Astrocyte of the spinal cord (primary cell): Measurements from ENCODE around the gene PRKG1.

Experiments used
- DNase-seq: peaks from one replicate; pipeline ENCODE4 v3.0.0; 2011; ENCODE audit warnings: low read depth, low spot score
- H3K4me3 ChIP-seq: 2 replicates; pipeline ENCODE4 v1.5.1; 2011; ENCODE audit warnings: low read depth, mild to moderate bottlenecking, low read length, moderate library complexity
- in situ Hi-C: cut with HindIII; loops from 2 replicates; pipeline ENCODE4 v1.10.0; 2017; ENCODE audit warnings: low sequenced_read_pairs
- TF ChIP-seq, protein P1 (sequence below): IDR thresholded peaks from 2 replicates; pipeline ENCODE4 v1.5.1; 2012; ENCODE audit warnings: low read depth, mild to moderate bottlenecking, low read length, inconsistent platforms

The PRKG1 gene

GRCh38 chr10:51342381-51342780, 268.1 kb downstream of the PRKG1 start:
- TF ChIP-seq, protein P1, sequence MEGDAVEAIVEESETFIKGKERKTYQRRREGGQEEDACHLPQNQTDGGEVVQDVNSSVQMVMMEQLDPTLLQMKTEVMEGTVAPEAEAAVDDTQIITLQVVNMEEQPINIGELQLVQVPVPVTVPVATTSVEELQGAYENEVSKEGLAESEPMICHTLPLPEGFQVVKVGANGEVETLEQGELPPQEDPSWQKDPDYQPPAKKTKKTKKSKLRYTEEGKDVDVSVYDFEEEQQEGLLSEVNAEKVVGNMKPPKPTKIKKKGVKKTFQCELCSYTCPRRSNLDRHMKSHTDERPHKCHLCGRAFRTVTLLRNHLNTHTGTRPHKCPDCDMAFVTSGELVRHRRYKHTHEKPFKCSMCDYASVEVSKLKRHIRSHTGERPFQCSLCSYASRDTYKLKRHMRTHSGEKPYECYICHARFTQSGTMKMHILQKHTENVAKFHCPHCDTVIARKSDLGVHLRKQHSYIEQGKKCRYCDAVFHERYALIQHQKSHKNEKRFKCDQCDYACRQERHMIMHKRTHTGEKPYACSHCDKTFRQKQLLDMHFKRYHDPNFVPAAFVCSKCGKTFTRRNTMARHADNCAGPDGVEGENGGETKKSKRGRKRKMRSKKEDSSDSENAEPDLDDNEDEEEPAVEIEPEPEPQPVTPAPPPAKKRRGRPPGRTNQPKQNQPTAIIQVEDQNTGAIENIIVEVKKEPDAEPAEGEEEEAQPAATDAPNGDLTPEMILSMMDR: no peak
- DNase-seq: no peak
- in situ Hi-C loops: no loop called here
- no peak overlapping the region for H3K4me3 ChIP-seq

DNA sequence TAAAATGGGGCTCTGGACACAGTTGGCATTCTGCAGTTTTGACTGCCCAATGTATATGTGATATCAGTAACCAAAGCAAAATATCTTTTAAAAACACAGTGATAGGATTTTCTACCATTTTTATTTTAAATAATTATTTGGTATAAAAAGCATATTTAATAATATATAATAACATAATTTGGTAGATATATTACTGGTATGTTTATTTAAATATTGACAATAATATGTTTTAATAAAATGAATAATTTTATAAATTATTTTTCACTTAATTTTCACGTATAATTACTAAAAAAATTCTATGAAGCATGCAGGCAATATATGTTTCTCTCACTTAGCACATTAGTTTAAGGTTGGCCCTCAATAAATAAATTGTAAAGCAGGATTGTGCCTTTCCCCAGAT, 269.1 kb downstream of the PRKG1 start:
- in situ Hi-C loops: no loop called here
- no peak overlapping the region for H3K4me3 ChIP-seq
- TF ChIP-seq, protein P1: no peak
- DNase-seq: no peak

GRCh38 chr10:51344371-51344770, 270.1 kb downstream of the PRKG1 start:
- TF ChIP-seq, protein P1: no peak
- no peak overlapping the region for H3K4me3 ChIP-seq
- no peak for DNase-seq
- in situ Hi-C loops: no loop called here

GRCh38 chr10:51348622-51349021, 274.3 kb downstream of the PRKG1 start:
- no peak overlapping the region for H3K4me3 ChIP-seq
- TF ChIP-seq, protein P1: no peak
- in situ Hi-C loops: no loop called here
- DNase-seq: no peak

DNA sequence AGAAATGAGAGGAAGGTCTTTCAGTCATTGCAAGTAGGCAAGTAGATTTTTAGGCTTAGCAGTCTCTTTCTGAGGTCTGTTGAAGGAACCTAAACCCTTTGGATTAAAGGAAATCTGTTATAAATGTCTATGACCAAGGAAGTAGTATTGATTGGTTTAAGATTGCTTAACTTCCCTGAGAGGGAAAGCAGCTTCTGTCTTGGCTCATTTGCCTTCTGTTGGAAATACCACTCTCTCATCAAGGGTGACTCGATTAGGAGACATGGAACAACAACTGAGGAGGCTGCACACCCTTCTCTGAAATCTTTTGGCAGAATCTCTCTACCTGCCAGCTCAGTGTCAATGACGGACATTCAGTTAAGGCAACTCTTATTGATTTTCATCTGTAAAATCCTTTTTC, 282.9 kb downstream of the PRKG1 start:
- no peak overlapping the region for H3K4me3 ChIP-seq
- DNase-seq: no peak
- in situ Hi-C loops: no loop called here
- TF ChIP-seq, protein P1: no peak

- no peak for DNase-seq
- TF ChIP-seq, protein P1: no peak
- H3K4me3 ChIP-seq: no peak overlapping the region
- in situ Hi-C loops: no loop called here
These were observed 283.9 kb downstream of the PRKG1 start for GRCh38 chr10:51358227-51358626.

- no peak overlapping the region for H3K4me3 ChIP-seq
- in situ Hi-C loops: no loop called here
- DNase-seq: no peak
- TF ChIP-seq, protein P1: no peak
These were observed 289.1 kb downstream of the PRKG1 start for GRCh38 chr10:51363415-51363814.
